ENCODE data around the gene ZNF652.

Gene ZNF652

DNA sequence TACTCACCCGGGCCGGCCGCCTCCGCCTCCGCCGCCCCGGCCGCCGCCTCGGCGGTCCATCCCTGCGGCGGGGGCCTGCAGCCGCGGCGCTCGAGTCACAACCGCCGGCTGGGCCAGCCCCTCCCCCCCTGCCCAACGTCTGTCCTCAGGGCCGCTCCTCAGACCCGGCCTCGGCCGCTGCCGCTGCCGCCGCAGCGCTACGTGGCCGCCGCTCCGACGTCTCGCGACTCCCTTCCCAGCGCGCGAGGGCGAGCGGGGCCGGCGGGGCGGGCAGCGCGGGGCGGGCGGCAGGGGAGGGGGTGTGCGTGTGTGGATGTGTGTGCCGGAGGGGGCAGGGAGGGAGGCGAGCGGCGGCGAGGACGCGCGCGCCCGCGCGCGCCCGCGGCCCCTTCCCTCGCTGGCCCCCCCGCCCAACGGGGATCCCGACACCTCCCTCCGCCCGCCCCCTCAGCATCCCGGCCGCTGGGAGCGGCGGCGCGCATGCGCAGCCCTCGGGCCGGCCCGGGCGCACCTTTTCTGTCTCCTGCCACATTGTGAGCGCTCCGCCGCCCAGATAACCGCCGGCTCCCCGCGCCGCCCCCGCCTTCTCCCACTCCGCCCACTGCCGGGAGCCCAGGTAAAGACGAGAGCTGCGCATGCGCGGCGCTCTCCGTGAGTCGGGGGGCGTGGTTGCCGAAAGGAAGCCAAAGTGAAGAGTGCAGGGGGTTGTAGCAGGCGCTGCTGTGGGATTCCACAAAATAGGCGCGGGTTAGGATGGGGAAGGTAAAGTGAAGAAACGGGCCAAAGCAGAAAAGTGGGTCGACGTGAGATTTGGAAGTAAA lies at the start of gene ZNF652:
ZNF652 (minus strand) TSS at position 349 of the 821 bp plus-strand sequence. CDS start 44,525 bp downstream, outside the sequence.
- peak; percentile 83 for DNase-seq

DNA sequence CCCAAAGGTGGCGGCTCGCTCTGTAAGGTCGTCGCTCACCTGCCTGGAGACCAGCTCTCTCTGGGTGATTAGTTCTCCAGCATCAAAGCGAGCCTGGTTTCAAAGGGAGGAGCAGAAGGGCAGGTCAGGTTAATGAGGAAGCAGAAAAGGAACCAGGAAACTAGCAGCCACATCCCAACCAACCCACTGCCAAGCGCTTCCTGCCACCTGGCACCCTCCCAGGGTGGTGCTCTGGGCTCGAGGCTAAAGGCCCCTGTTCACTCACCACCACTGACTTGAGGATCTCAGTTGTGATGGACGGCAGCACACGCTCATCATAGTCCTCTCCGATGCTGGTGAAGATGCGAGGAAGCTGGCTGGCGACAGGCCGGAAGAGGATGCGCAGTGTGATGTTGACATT lies 47.0 kb upstream of the ZNF652 start:
- no peak for DNase-seq

DNA sequence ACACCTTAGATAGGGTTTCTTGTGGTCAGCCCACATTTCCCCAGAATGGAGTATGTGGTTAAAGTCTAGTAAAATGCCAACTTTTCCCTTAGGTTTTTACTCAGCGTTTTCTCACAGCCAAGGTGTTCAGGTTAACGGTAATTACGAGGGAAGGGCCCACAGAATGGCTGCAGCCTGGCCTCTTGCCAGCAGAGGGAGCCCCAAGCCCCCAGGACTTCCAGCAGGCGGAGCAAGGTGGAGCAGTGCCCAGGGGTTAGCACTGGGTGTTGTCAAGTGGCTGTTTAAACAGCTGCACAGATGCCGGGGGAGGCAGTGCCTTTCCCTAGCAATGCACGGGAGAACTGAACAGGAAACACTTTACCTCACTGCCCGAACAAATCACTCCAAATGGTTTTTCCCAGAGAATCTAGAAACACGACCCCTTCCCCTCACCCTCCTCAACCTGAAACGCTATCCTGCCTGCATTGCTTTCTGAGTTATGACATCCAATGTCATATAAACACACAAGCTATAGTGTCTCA lies 46.0 kb upstream of the ZNF652 start:
- DNase-seq: peak; percentile 74

DNA sequence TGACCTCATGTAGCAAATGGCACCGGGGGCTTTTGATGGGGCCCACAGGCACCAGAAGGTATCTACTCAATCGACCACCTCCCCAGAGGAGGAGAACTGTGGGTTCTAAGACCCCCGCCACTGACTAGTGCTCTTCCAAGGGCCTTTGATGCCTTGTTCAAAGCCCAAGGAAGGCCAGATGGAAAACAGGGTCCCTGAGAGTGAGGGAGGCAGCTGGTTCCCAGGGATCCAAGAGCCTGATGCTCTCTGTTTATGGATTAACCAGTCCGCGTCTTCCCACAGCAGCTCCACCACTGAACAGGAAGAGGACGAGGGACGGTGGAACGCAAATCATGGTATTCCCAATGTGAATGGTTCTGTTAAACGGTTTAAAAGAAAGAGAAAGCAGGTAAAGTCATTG lies 45.0 kb upstream of the ZNF652 start:
- no peak for DNase-seq

DNA sequence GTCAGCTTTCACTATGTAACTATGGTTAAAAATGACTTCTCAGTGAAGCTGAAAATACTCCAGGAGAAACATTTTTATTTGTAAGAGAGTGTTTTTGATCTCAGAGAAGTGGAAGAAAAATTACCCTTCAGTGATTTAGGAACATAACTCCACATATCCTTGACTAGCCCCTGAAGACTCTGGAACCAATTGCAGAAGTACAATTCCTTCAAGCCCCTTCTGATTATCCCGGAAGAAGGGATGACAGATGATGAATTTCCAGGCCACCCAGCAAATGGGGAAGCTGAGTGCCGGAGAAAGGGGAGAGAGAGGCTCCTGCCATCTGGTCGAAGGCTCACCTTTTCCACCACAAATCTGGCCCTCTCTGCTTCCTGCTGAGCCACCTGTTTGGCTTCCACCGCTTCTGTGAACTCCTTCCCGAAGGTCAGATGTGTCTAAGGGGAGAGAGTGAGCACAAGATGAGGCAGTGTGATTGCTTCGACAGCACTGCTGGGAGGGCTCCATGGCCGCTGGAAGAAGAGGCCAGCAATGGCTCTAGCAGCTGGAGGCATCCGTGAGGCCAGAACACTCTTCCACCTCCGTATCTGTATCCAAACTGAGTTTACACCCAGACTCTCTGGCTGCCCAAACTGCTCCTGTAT lies 44.5 kb upstream of the ZNF652 start:
- no peak for DNase-seq

DNA sequence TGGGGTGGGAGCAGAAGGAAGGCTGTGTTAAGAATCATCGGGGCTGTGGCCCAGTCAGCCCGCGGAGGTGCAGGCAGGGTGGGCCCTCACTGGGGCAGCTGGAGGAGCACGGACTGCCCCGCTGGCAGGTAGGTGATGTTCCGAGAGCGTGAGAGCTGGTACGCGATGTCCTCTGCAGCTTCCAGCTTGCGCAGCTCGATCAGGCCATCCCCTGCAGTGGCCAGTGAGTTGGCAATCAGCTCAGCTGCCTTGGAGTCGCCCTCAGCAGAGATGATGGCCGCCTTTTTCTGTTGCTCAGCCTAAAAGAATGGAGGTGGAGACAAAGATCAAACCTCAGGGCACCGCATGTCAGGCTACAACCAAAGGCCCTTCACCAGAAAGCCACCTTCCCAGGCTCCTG lies 42.9 kb upstream of the ZNF652 start:
- no peak for DNase-seq

DNA sequence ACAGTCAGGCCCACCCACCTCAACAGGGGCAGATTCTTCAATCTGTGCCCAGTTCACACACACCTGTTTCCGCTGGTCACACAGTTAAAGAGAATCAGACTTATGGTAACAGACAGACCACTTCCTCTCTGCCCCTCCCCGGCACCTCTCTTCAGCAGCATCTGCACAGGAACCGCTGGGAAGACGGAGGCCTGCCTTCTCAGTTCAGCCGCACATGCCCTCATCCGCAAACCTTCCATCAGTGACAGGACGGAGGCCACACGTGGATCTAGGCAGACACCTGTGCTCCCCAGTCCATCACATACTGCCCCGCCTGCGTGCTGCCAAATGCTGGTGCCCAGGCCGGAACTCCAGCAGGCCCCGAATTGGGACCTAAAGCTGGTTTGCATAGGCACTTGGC lies 42.3 kb upstream of the ZNF652 start:
- DNase-seq: no peak

DNA sequence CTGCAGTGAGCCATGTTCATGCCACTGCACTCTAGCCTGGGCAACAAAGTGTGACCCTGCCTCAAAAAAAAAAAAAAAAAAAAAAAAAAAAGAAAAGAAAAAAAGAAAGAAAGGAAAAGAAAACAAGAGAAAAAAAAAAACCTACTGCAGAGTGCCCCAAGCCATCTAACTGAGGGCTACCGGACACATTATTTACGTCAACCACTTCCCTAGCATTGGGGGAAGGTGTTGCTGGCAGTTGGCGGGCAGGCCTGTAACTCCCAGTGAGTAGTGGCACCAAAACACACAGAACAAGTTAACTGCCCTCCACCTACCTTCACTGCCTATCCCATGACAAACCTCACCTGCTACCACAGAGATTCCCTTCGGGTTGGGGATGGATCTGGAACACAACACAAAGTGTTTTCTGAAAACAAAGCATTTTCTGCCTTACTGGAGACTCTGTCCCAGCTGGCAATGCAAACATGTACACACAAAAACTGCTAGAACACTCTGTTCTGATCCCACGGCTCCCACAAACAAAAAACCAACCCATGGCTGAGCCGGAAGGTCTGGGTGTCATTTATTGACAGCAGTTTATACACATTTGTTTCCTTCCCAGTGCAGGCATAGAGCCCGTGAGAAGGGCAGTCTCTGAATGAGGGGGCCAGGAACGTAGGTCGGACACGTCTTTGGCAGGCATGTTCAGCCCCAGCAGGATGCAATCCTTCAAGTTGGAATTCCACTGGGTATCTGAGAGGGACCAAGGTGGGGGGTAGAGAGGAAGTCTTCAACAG lies 41.7 kb upstream of the ZNF652 start:
- no peak for DNase-seq

DNA sequence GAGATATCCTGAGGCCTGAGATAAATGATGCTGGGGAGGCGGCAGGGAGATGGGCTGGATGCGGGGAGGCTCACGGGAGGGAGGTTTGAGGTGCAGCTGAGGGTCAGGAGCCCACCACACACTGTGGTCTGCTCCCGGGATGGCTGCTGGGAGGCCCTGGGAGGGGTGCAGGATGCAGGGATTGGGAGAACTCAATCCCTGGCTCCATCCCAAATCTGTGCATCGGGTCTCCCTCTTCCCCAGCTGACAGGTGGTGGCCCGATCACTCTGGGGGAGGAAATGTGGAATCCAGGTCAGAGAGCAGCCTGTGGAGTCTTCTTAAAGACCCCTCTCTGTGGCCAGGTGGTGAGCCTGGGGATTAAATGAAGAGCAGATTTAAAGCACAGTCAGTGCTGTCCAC lies 40.7 kb upstream of the ZNF652 start:
- DNase-seq: no peak

DNA sequence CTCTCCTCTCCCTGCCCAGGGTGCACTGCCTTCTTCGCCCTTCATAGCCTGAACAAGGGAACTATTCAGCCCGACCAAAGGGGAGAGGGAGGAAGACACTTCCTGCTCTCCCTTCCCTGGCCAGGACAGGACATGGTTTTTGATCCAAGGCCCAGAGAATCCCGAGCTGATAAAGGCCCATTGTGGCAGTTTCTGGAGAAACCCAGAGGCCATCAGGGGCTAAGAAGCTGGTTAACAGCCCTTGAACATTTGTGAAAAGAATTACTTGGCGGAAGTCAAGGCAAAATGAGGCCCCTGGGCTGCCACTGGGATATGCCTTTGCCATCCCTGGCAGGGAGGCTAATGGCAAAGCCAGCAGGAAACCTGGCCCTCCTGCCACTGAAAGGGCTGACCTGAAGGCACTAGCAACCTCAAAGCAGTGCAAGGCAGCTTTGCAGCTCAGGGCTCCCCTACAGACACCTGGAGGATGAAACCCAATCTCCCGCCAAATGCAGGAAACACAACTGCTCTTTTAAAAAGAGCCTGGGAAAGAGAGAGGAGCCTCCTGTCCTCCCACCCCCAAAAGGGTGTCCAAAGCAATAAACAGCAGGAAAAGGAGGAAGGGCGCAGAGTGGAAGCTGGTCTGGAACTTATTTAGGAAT lies 40.0 kb upstream of the ZNF652 start:
- no peak for DNase-seq

DNA sequence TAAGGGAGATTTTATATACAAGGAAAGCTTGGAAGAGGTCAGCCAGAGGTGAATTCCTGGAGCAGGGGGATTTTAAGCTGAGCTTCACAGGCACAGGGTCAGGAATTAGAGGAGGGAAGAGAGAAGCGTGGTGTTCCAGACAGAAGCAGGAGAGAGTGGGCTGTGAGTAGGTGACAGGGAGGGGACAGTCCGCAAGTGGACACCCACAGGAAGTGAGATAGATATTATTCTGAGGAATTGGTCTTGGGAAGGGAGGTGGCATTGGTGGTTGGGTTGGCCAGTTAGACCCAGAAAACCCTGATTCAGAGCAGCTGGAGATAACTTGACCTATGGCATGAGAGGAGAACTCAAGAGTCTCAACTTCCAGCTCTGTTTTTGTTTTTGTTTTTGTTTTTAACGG lies 37.9 kb upstream of the ZNF652 start:
- no peak for DNase-seq

DNA sequence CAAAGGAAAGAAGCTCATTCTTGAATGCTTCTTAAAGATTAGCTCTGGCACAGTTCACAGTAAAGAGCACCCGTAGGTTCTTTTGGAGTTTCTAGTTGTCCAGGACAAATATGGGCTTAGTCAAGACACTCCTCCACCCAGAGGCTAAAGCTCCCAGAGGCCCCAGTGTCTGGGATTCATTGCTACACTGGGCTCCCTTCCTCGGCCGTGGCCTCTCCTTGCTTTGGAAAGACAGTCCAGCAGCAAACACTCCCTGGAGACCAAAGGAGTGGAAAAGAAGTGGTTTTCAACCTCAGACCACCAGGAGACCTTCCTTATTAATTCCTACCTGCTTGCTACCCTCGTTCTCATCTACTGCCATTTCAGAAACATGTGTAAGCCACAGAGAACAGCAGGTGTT lies 35.5 kb upstream of the ZNF652 start:
- no peak for DNase-seq

DNA sequence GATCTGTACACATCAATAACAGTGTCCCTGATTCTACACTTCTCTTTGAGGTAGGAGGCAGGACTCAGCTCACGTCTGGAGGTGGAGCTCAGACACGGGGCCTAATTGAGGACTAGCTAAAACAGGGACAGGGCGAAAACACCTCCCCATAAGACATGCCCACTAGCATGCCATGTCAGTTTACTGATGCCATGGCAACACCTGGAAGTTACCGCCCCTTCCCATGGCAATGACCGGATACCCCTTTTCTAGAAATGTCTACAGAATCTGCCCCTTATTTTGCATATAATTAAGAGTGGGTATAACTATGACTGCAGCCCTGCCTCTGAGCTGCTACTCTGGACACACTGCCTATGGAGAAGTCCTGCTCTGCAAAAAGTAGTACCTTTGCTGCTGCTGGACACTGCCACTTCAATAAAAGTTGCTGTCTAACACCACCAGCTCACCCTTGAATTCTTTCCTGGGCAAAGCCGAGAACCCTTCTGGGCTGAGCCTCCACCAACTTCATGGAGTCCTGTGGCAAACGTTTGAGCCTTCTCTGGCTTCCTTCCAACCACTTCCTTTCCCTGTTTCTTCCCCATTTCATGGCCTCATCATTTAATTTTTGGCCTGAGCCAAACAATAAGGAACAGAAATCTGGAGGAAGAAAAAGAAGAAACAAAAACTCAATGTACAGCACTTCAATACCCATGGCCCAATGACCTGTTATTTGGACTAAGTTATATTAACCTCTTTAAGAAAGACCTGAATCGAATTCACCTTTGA lies 31.6 kb upstream of the ZNF652 start:
- peak; percentile 66 for DNase-seq

DNA sequence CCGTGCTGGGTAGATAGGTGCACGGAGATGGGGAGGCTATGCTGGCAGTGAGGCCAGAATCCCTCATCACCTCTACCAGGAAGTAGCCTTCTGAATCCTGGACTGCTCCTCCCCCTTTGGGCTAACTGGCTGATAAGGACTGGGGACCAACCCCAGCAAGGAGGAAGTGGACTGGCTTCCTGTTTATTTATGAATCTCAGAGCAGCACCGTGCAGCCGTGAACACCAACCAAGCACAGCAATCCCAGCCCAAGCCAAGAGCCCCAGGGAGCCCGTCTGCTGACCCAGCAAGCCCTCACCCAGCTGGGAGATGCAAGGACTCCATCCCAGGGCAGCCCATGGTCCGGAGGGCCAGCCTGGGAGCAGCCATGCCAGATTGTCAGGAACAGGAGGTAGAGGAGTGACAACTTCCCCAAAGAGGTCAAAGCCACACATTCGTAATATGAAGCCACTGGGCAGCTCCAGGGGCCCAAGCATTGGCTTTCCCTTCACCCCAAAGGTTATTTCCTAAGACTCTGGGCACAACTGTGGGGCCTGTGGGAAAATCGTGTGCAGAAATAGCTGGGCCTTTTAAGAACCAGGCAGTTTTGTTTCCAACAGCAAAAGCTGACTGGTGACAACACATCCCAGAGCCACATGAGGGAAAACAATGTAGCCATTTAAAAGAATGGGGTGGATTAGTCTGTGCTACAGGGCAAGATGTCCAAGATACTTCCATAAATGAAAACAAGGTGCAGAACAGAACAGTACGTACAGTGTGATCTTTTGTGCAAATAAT lies 28.7 kb upstream of the ZNF652 start:
- DNase-seq: peak; percentile 72

DNA sequence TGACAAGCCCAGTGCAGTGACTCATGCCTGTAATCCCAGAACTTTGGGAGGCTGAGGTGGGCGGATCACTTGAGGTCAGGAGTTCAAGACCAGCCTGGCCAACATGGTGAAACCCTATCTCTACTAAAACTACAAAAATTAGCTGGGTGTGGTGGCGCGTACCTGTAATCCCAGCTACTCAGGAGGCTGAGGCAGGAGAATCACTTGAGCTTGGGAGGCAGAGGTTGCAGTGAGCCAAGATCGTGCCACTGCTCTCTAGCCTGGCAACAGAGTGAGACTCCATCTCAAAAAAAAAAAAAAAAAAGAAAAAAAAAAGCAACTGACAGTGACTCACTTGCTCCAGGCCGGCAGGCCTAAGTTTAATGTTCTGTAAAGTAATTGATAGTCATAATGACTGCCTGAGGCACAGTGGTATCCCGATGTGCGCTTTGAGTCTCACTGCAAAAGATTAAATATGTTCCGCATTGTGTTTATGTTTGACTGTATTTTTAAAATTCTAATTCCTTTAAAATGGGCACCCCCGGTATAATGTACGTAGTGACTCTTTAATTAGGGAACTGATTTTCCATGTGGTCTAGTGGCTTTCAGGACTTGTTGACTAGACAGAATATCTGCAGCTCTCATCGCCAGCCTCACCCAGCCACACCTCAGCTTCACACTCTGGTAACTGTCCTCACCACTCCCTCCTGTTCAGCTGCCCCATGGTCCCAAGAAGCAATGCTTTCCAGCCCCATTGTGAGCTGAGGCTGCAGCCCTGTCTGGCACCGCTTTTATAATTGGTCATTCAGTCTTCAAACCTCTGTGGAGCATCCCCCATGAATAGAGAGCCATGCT lies 27.7 kb upstream of the ZNF652 start:
- peak; percentile 35 for DNase-seq

DNA sequence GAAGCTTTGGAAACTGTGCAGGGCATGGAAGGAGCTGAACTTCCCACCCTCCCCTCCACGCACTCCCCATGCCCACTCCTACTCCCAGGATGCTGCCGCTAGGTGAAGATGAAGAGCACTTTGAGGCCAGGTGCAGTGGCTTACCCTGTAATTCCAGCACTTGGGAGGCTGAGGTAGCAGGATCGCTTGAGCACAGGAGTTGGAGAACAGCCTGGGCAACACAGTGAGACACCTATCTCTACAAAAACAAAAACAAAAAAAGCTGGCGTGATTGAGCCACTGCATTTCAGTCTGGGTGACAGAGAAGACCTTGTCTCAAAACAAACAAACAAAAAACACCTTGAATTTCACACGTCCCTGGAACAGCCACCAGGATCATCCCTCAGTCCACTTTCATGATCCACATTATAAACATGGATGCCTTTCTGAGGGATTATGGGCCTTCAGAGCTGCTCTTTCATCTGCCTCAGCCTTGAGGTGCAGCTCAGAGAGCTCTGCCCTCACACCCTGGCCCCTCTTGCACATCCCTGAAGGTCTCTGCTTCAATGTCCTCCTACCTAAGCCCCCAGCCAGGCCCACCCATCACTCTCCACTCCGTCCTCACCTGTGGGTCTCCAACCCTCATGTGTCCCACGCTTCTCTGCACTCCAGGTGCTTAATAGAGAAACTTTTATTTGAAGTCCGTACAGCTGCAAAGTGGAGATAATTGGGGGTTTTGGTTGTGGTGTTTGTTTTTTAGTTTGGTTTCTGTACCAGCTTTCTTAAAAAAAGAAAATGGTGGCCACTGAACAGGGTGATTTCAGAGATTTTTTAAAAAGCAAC lies 26.9 kb upstream of the ZNF652 start:
- DNase-seq: no peak

DNA sequence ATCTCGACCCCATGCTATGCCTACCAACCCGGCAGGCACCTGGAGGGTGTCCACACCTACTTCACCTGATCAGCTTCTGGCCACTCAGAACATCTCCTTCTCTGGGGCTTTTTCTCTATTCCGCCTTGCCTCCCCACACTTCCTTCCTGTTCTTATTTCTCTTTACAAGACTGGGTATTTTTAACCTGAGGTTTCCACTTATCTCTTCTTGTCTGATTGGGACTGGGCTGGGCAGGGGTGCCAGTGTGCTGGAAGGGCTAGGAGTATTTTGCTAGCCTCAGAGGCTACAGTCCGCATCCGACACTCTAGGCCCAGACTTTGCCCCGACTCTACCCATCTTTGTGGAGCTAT lies 26.2 kb upstream of the ZNF652 start:
- no peak for DNase-seq

DNA sequence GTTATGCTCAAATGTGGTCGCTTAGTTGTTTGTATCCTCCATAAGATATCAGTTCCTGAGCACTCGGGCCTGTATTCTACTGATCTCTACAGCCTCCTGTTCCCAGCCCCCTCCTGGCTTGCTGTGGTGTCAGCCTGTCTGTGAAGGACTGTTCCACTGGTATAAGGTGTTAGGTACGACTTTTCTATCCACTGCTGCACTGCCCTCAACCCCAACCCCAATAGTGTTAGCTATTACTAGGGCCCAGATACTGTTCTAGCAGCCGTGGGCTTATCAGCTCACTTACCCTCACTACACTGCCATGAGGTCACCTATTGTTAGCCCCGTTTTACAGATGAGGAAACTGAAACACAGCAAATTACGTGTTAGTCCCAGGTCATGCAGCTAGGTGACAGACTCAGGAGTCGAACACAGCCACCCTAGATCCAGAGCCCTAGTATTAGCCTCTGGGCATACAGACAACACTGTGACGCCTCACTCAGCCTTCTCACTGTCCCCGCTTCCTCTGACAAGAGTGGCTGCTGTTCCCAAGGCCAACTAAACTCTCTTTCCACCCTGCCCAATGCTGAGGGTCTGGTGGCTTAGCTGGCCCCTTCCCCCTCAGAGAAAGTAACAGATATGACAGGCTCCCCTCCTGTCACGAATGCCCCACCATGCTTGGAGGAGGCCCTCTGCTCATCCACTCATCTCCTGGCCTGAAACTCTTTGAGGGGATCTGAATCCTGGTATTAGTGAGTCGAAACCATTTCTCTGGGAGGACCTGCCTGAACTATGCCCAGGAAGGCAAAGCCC lies 25.6 kb upstream of the ZNF652 start:
- no peak for DNase-seq

DNA sequence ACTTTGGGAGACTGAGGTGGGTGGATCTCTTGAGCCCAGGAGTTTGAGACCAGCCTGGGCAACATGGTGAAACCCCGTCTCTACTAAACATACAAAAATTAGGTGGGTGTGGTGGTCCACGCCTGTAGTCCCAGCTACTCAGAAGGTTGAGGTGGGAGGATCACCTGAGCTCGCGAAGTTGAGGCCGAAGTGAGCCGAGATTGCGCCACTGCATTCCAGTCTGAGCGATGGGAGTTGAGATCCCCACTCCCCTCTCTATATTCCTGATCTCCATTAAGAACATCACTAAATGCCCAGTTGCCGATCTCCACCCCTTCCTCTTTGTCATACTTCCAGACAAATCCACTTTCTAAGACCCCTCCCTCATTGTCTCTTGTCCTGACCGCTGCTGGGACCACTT lies 24.3 kb upstream of the ZNF652 start:
- no peak for DNase-seq
